CD4-positive, alpha-beta T cell treated with Interferon gamma for 1 hour (primary cell): ENCODE measurements around the gene CFB.
A peak's percentile ranks its signal among the peaks of the same experiment; 100 is the strongest.

Source experiments
- DNase-seq: peaks from one replicate; pipeline ENCODE4 v3.0.0-alpha.2; 2020

The CFB gene

GRCh38 chr6:31949926-31950548, 4.1 kb downstream of the CFB start:
- no peak for DNase-seq

GRCh38 chr6:31952140-31952805, 6.4 kb downstream of the CFB start:
- peak; percentile 35 for DNase-seq

GRCh38 chr6:31952890-31953289, 7.0 kb downstream of the CFB start:
- DNase-seq: no peak

- DNase-seq: no peak
These were observed 8.6 kb downstream of the CFB start for GRCh38 chr6:31954511-31954910.

GRCh38 chr6:31956796-31957195, 10.9 kb downstream of the CFB start:
- DNase-seq: no peak

GRCh38 chr6:31958412-31958740, 12.5 kb downstream of the CFB start:
- no peak for DNase-seq

GRCh38 chr6:31958741-31959739, 13.1 kb downstream of the CFB start, which contains the start of the genes NELFE and SKIC2:
NELFE (minus strand) TSS chr6:31958971; CDS start chr6:31958446, 525 bp downstream.
SKIC2 (plus strand) TSS chr6:31959175; CDS start chr6:31959193, 18 bp downstream.
- peak; percentile 99 for DNase-seq

GRCh38 chr6:31961616-31962015, 15.7 kb downstream of the CFB start:
- DNase-seq: no peak

- no peak for DNase-seq
These were observed 18.0 kb downstream of the CFB start for GRCh38 chr6:31963921-31964320.

- no peak for DNase-seq
These were observed 19.8 kb downstream of the CFB start for GRCh38 chr6:31965700-31966099.

- DNase-seq: no peak
These were observed 20.6 kb downstream of the CFB start for GRCh38 chr6:31966506-31966905.

GRCh38 chr6:31966997-31967925, 21.4 kb downstream of the CFB start:
- DNase-seq: no peak

- no peak for DNase-seq
These were observed 22.0 kb downstream of the CFB start for GRCh38 chr6:31967926-31968320.

- no peak for DNase-seq
These were observed 22.4 kb downstream of the CFB start for GRCh38 chr6:31968326-31968725.

- DNase-seq: no peak
These were observed 23.2 kb downstream of the CFB start for GRCh38 chr6:31968791-31969711.

- DNase-seq: no peak
These were observed 24.1 kb downstream of the CFB start for GRCh38 chr6:31969712-31970603.

GRCh38 chr6:31970604-31971271, 24.8 kb downstream of the CFB start:
- DNase-seq: no peak

- no peak for DNase-seq
These were observed 25.5 kb downstream of the CFB start for GRCh38 chr6:31971279-31971992.
